NCI-H226 (cell line): Measurements from ENCODE around the gene UXT.

Experiments
- DNase-seq: peaks from one replicate; pipeline ENCODE4 v3.0.0-alpha.2; 2015

Gene UXT

GRCh38 chrX:47649271-47649670 lies 9.7 kb downstream of the UXT start:
- no peak for DNase-seq

GRCh38 chrX:47648376-47648775 lies 10.6 kb downstream of the UXT start:
- no peak for DNase-seq

- DNase-seq = no peak
Observed at GRCh38 chrX:47646636-47647035, 12.3 kb downstream of the UXT start.

GRCh38 chrX:47645530-47645929 lies 13.4 kb downstream of the UXT start:
- peak; percentile 5 for DNase-seq

GRCh38 chrX:47644557-47645091 lies 14.4 kb downstream of the UXT start:
- DNase-seq = no peak

GRCh38 chrX:47643926-47644325 lies 15.1 kb downstream of the UXT start:
- no peak for DNase-seq

GRCh38 chrX:47638816-47639215 lies 20.2 kb downstream of the UXT start:
- no peak for DNase-seq

- DNase-seq = peak; percentile 78
Observed at GRCh38 chrX:47637546-47638195, 21.3 kb downstream of the UXT start.

- no peak for DNase-seq
Observed at GRCh38 chrX:47634871-47635575, 24.0 kb downstream of the UXT start.

- DNase-seq = no peak
Observed at GRCh38 chrX:47633689-47634590, 25.0 kb downstream of the UXT start.

GRCh38 chrX:47632666-47633065 lies 26.3 kb downstream of the UXT start:
- no peak for DNase-seq

GRCh38 chrX:47631676-47632075 lies 27.3 kb downstream of the UXT start:
- DNase-seq = no peak

- no peak for DNase-seq
Observed at GRCh38 chrX:47629419-47630200, 29.4 kb downstream of the UXT start, which contains the start of gene CFP. CFP (minus strand) TSS chrX:47629930; CDS start chrX:47629844, 86 bp downstream.

GRCh38 chrX:47628982-47629381 lies 30.0 kb downstream of the UXT start:
- DNase-seq = no peak

- no peak for DNase-seq
Observed at GRCh38 chrX:47625365-47625764, 33.6 kb downstream of the UXT start.

GRCh38 chrX:47623540-47624027 lies 35.4 kb downstream of the UXT start:
- DNase-seq = peak; percentile 78

- DNase-seq = no peak
Observed at GRCh38 chrX:47621851-47622250, 37.1 kb downstream of the UXT start.

GRCh38 chrX:47620303-47620685 lies 38.7 kb downstream of the UXT start:
- DNase-seq = no peak

- DNase-seq = peak; percentile 51
Observed at GRCh38 chrX:47619486-47620302, 39.3 kb downstream of the UXT start, which contains the start of gene SYN1. SYN1 (minus strand) TSS chrX:47619857; CDS start chrX:47619728, 129 bp downstream.

- no peak for DNase-seq
Observed at GRCh38 chrX:47618923-47619485, 40.0 kb downstream of the UXT start.

GRCh38 chrX:47614618-47615017 lies 44.4 kb downstream of the UXT start:
- no peak for DNase-seq
